ACC112 (cell line): ENCODE measurements around the gene SSUH2.
"Not testable (repeated sequence)": the region's sequence is repeated elsewhere in the genome, so short reads cannot be mapped to it uniquely, and the experiment has no call there.

ENCODE experiments used
- H2AFZ ChIP-seq: fragments of 200-600 bp; sonication (generic); one replicate; pipeline ENCODE4 v1.6.0; 2017; ENCODE audit warnings: antibody characterized with exemption, low read length; ENCODE audit not compliant: unreplicated experiment
- H3K27ac ChIP-seq: fragments of 200-600 bp; sonication (generic); 2 replicates; pipeline ENCODE4 v1.5.1; 2014; ENCODE audit warnings: low read depth, mild to moderate bottlenecking, antibody characterized with exemption, low read length, moderate library complexity
- H3K27me3 ChIP-seq: fragments of 200-600 bp; sonication (generic); 2 replicates; pipeline ENCODE4 v1.6.1; 2014; ENCODE audit warnings: mild to moderate bottlenecking, antibody characterized with exemption, low read length, moderate library complexity, mixed read lengths; ENCODE audit not compliant: insufficient read depth
- H3K36me3 ChIP-seq: fragments of 200-600 bp; sonication (generic); 2 replicates; pipeline ENCODE4 v1.6.1; 2016; ENCODE audit warnings: mild to moderate bottlenecking, antibody characterized with exemption, low read length, moderate library complexity, mixed read lengths; ENCODE audit not compliant: insufficient read depth
- H3K4me1 ChIP-seq: fragments of 200-600 bp; sonication (generic); one replicate; pipeline ENCODE4 v1.6.1; 2016; ENCODE audit warnings: low read length, mixed read lengths; ENCODE audit not compliant: insufficient read depth, unreplicated experiment, control insufficient read depth
- H3K4me3 ChIP-seq: fragments of 200-600 bp; sonication (generic); 2 replicates; pipeline ENCODE4 v1.5.1; 2014; ENCODE audit warnings: mild to moderate bottlenecking, low read depth, low read length
- H3K79me2 ChIP-seq: fragments of 200-600 bp; sonication (generic); one replicate; pipeline ENCODE4 v1.6.0; 2016; ENCODE audit warnings: low read length; ENCODE audit not compliant: control insufficient read depth, unreplicated experiment, insufficient read depth

SSUH2 gene

GRCh38 chr3:8644748-8645390 lies at the start of gene SSUH2:
Gene SSUH2 (minus strand): TSS chr3:8644798. CDS start chr3:8644758, 40 bp downstream.
- H3K4me1 ChIP-seq, result no peaks in the 10 kb centered on the region
- no peak within 1 kb of the TSS for H3K4me3 ChIP-seq
- no peaks in the 10 kb centered on the region for H3K79me2 ChIP-seq
- no peak within 1 kb of the TSS for H3K27ac ChIP-seq
- H3K27me3 ChIP-seq, result peaks cover 66% of the 10 kb centered on the region
- H3K36me3 ChIP-seq, result no peaks in the 10 kb centered on the region
- no peak within 1 kb of the TSS for H2AFZ ChIP-seq

- H3K4me3 ChIP-seq, H3K4me1 ChIP-seq, H3K27me3 ChIP-seq, H3K27ac ChIP-seq, H3K36me3 ChIP-seq, H2AFZ ChIP-seq, H3K79me2 ChIP-seq: not testable (repeated sequence)
Measured at GRCh38 chr3:8691295-8691694, 46.7 kb upstream of the SSUH2 start.

GRCh38 chr3:8684992-8685391 lies 40.4 kb upstream of the SSUH2 start:
- not testable (repeated sequence) for H3K27ac ChIP-seq, H3K4me3 ChIP-seq, H3K27me3 ChIP-seq, H3K4me1 ChIP-seq, H3K79me2 ChIP-seq, H2AFZ ChIP-seq, H3K36me3 ChIP-seq

GRCh38 chr3:8682850-8683574 lies 38.4 kb upstream of the SSUH2 start:
- not testable (repeated sequence) for H3K27ac ChIP-seq, H3K4me1 ChIP-seq, H2AFZ ChIP-seq, H3K36me3 ChIP-seq, H3K4me3 ChIP-seq, H3K79me2 ChIP-seq, H3K27me3 ChIP-seq

- not testable (repeated sequence) for H3K27ac ChIP-seq, H3K27me3 ChIP-seq, H3K4me1 ChIP-seq, H3K36me3 ChIP-seq, H3K4me3 ChIP-seq, H3K79me2 ChIP-seq, H2AFZ ChIP-seq
Measured at GRCh38 chr3:8681881-8682538, 37.4 kb upstream of the SSUH2 start.

GRCh38 chr3:8681349-8681748 lies 36.8 kb upstream of the SSUH2 start:
- H3K4me3 ChIP-seq, result no peak overlapping the region
- H3K27ac ChIP-seq, result no peak overlapping the region
- no peaks in the 10 kb centered on the region for H3K36me3 ChIP-seq
- no peaks in the 10 kb centered on the region for H3K79me2 ChIP-seq
- H3K4me1 ChIP-seq, result peaks cover 4% of the 10 kb centered on the region
- H2AFZ ChIP-seq, result no peak overlapping the region
- H3K27me3 ChIP-seq, result peaks cover 8% of the 10 kb centered on the region; the same call in 1 of the 2 replicates

DNA sequence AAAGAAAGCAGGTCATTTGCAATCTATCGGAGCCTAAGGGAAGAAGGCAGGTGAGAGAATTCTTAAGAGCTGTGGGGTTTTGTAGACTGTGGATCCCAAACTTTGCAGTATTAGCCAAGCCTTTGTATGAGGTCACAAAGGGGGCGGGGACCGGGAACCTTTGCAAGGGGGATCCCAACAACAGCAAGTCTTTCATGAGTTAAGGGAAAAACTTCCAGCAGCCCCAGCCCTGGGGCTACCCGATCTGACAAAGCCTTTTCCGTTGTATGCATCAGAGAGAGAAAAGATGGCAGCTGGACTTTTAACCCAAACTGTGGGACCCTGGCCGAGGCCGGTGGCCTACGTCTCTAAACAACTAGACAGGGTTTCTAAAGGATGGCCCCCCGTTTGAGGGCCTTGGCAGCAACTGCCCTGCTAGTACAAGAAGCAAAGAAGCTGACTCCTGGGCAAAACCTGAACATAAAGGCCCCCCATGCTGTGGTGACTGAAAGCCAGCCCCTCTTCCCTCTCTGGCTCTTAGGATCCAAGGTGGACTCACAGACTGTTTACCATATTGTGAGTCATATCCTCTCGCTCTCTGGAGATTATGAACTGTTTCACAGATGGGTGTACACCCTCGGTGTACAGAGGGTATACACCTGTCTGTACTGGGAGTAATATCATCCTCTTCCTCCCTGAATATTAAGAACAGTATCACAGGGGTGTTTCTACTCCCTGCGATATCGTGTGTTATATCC lies 35.4 kb upstream of the SSUH2 start:
- H3K4me1 ChIP-seq, H2AFZ ChIP-seq, H3K4me3 ChIP-seq, H3K36me3 ChIP-seq, H3K79me2 ChIP-seq, H3K27me3 ChIP-seq, H3K27ac ChIP-seq: not testable (repeated sequence)

DNA sequence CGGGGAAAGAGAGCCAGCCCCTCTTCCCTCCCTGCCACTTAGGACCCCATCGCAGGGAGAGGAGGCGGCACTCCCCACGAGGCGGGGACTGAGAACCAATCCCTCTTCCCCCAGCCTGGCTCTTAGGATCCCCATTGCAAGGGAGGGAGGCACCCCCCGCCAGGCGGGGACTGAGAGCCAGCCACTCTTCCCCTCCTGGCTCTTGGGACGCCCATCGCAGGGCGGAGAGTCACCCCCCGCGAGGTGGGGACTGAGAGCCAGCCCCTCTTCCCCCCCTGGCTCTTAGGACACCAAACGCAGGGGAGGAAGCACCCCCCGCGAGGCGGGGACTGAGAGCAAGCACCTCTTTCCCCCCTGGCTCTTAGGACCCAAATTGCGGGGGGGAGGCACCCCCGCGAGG lies 34.2 kb upstream of the SSUH2 start:
- peak overlapping the region; percentile 32; the same call in 1 of the 2 replicates for H3K4me3 ChIP-seq
- no peaks in the 10 kb centered on the region for H3K79me2 ChIP-seq
- peaks cover 4% of the 10 kb centered on the region for H3K4me1 ChIP-seq

DNA sequence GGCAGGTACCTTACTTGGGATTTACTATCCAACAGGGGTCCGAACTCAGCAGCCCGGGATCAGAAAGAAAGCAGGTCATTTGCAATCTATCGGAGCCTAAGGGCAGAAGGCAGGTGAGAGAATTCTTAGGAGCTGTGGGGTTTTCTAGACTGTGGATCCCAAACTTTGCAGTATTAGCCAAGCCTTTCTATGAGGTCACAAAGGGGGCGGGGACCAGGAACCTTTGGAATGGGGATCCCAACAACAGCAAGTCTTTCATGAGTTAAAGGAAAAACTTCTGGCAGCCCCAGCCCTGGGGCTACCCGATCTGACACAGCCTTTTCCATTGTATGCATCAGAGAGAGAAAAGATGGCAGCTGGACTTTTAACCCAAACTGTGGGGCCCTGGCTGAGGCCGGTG lies 32.7 kb upstream of the SSUH2 start:
- H3K27me3 ChIP-seq, H3K27ac ChIP-seq, H3K4me3 ChIP-seq, H2AFZ ChIP-seq, H3K79me2 ChIP-seq, H3K4me1 ChIP-seq, H3K36me3 ChIP-seq: not testable (repeated sequence)

More for the DNA sequence above, 34.2 kb upstream of the SSUH2 start:
- H3K27me3 ChIP-seq, result peaks cover 8% of the 10 kb centered on the region; the same call in 1 of the 2 replicates
- H3K27ac ChIP-seq, result no peak overlapping the region
- H2AFZ ChIP-seq, result no peak overlapping the region
- no peaks in the 10 kb centered on the region for H3K36me3 ChIP-seq

DNA sequence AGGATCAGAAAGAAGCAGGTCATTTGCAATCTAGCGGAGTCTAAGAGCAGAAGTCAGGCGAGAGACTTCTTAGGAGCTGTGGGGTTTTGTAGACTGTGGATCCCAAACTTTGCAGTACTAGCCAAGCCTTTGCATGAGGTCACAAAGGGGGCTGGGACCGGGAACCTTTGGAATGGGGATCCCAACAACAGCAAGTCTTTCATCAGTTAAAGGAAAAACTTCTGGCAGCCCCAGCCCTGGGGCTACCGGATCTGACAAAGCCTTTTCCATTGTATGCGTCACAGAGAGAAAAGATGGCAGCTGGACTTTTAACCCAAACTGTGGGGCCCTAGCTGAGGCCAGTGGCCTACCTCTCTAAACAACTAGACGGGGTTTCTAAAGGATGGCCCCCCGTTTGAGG lies 31.0 kb upstream of the SSUH2 start:
- not testable (repeated sequence) for H3K4me3 ChIP-seq, H3K4me1 ChIP-seq, H3K79me2 ChIP-seq, H3K36me3 ChIP-seq, H2AFZ ChIP-seq, H3K27ac ChIP-seq, H3K27me3 ChIP-seq
